HG03280 (cell line): ENCODE data around the gene BIN1.

Experiments
- ATAC-seq: cut with Tn5 transposase; IDR thresholded peaks from one replicate; pipeline ENCODE4 v1.9.1; 2021; ENCODE audit warnings: mild to moderate bottlenecking, moderate library complexity; ENCODE audit not compliant: unreplicated experiment

BIN1 gene

GRCh38 chr2:127104166-127104660 is 2.7 kb downstream of the BIN1 start:
- ATAC-seq = no peak

- ATAC-seq = no peak
Observed at GRCh38 chr2:127103243-127104165, 3.5 kb downstream of the BIN1 start.

GRCh38 chr2:127102521-127103242 is 4.3 kb downstream of the BIN1 start:
- ATAC-seq = no peak

- ATAC-seq = no peak
Observed at GRCh38 chr2:127101756-127102477, 5.0 kb downstream of the BIN1 start.

GRCh38 chr2:127101048-127101611 is 5.8 kb downstream of the BIN1 start:
- no peak for ATAC-seq

GRCh38 chr2:127100251-127101047 is 6.5 kb downstream of the BIN1 start:
- no peak for ATAC-seq

GRCh38 chr2:127098711-127099110 is 8.2 kb downstream of the BIN1 start:
- ATAC-seq = no peak

- ATAC-seq = no peak
Observed at GRCh38 chr2:127097841-127098651, 8.9 kb downstream of the BIN1 start.

GRCh38 chr2:127097471-127097765 is 9.5 kb downstream of the BIN1 start:
- no peak for ATAC-seq

- no peak for ATAC-seq
Observed at GRCh38 chr2:127096718-127097470, 10.1 kb downstream of the BIN1 start.

- no peak for ATAC-seq
Observed at GRCh38 chr2:127096280-127096679, 10.7 kb downstream of the BIN1 start.

- no peak for ATAC-seq
Observed at GRCh38 chr2:127095784-127096183, 11.2 kb downstream of the BIN1 start.

- no peak for ATAC-seq
Observed at GRCh38 chr2:127095367-127095641, 11.7 kb downstream of the BIN1 start.

GRCh38 chr2:127094509-127095366 is 12.2 kb downstream of the BIN1 start:
- ATAC-seq = no peak

GRCh38 chr2:127093648-127094210 is 13.2 kb downstream of the BIN1 start:
- ATAC-seq = no peak

GRCh38 chr2:127092901-127093516 is 13.9 kb downstream of the BIN1 start:
- ATAC-seq = no peak

- ATAC-seq = no peak
Observed at GRCh38 chr2:127092306-127092705, 14.6 kb downstream of the BIN1 start.
